HepG2 (cell line): ENCODE measurements around the gene NAT9. TPM values are rescaled to one million over a fixed set of nuclear protein-coding genes. Genes with fewer than 3 reads are reported as not detected.

Source experiments
- BRD4 ChIP-seq: sonication (generic); formaldehyde crosslinking; IDR thresholded peaks from 2 replicates; pipeline ENCODE4 v1.4.0; 2020; ENCODE audit warnings: missing genetic modification reagents
- CBX2 ChIP-seq, 2 experiments: fragments of 200-600 bp in 1 of 2; sonication (generic); formaldehyde crosslinking in 1 of 2; IDR thresholded peaks; 2 replicates each; pipeline versions ENCODE4 v1.7.0 to v1.8.1; 2018 to 2022; ENCODE audit warnings: low read depth in 2 of 2, low read length in 1 of 2, mild to moderate bottlenecking in 1 of 2, missing genetic modification reagents in 1 of 2
- CEBPB ChIP-seq: IDR thresholded peaks from 2 replicates; pipeline ENCODE4 v1.6.1; 2011; ENCODE audit warnings: low read depth, low read length, improper control_type of control experiment, borderline replicate concordance
- CENPT ChIP-seq: sonication (generic); formaldehyde crosslinking; IDR thresholded peaks from 2 replicates; pipeline ENCODE4 v1.8.0; 2022; ENCODE audit warnings: low read depth, mild to moderate bottlenecking, moderate library complexity, missing genetic modification reagents
- CERS6 ChIP-seq: sonication (generic); formaldehyde crosslinking; IDR thresholded peaks from 2 replicates; pipeline ENCODE4 v1.5.0; 2020; ENCODE audit warnings: missing genetic modification reagents
- E2F5 ChIP-seq: sonication (generic); formaldehyde crosslinking; conservative IDR thresholded peaks from 2 replicates; pipeline ENCODE4 v1.4.0; 2020; ENCODE audit warnings: missing genetic modification reagents
- EHMT2 ChIP-seq: fragments of 200-600 bp; sonication (generic); IDR thresholded peaks from 2 replicates; pipeline ENCODE4 v1.7.0; 2017; ENCODE audit warnings: antibody characterized with exemption, low read depth, low read length, borderline replicate concordance
- ETV5 ChIP-seq: IDR thresholded peaks from 2 replicates; pipeline ENCODE4 v1.6.1; 2018; ENCODE audit warnings: missing biosample characterization, missing genetic modification reagents, inconsistent platforms, borderline replicate concordance
- FOXJ3 ChIP-seq: sonication (generic); formaldehyde crosslinking; IDR thresholded peaks from 2 replicates; pipeline ENCODE4 v1.4.0; 2020; ENCODE audit warnings: missing genetic modification reagents, mild to moderate bottlenecking, borderline replicate concordance
- HIVEP1 ChIP-seq: sonication (generic); formaldehyde crosslinking; IDR thresholded peaks from 2 replicates; pipeline ENCODE4 v1.4.0; 2020; ENCODE audit warnings: mild to moderate bottlenecking, missing genetic modification reagents
- HNRNPK ChIP-seq: fragments of 200-400 bp; formaldehyde crosslinking; IDR thresholded peaks from 2 replicates; pipeline ENCODE4 v1.6.1; 2018; ENCODE audit warnings: low read length, low read depth, moderate library complexity, mild to moderate bottlenecking; ENCODE audit not compliant: poor library complexity, severe bottlenecking
- HNRNPLL ChIP-seq: fragments of 200-400 bp; formaldehyde crosslinking; IDR thresholded peaks from 2 replicates; pipeline ENCODE4 v1.6.1; 2017; ENCODE audit warnings: mild to moderate bottlenecking, low read depth, low read length; ENCODE audit not compliant: poor library complexity, severe bottlenecking
- KDM6A ChIP-seq: IDR thresholded peaks from 2 replicates; pipeline ENCODE4 v1.6.1; 2016; ENCODE audit warnings: low read depth
- MTA3 ChIP-seq: sonication (generic); formaldehyde crosslinking; IDR thresholded peaks from 2 replicates; pipeline ENCODE4 v1.4.0; 2020; ENCODE audit warnings: missing genetic modification reagents
- NFATC3 ChIP-seq: sonication (generic); formaldehyde crosslinking; IDR thresholded peaks from 2 replicates; pipeline ENCODE4 v1.5.1; 2020; ENCODE audit warnings: mild to moderate bottlenecking, missing genetic modification reagents
- ZBTB49 ChIP-seq: sonication (generic); formaldehyde crosslinking; IDR thresholded peaks from 2 replicates; pipeline ENCODE4 v1.4.0; 2020; ENCODE audit warnings: missing genetic modification reagents, borderline replicate concordance
- ZFP62 ChIP-seq: sonication (generic); formaldehyde crosslinking; IDR thresholded peaks from 2 replicates; pipeline ENCODE4 v1.4.0; 2020; ENCODE audit warnings: missing genetic modification reagents
- ZKSCAN1 ChIP-seq: fragments of 150-350 bp; IDR thresholded peaks from 2 replicates; pipeline ENCODE4 v1.6.1; 2014; ENCODE audit warnings: low read length
- ZNF430 ChIP-seq: sonication (generic); formaldehyde crosslinking; IDR thresholded peaks from 2 replicates; pipeline ENCODE4 v1.9.0; 2021; ENCODE audit warnings: mild to moderate bottlenecking, missing genetic modification reagents
- ZNF431 ChIP-seq: sonication (generic); formaldehyde crosslinking; IDR thresholded peaks from 2 replicates; pipeline ENCODE4 v1.9.0; 2022; ENCODE audit warnings: missing genetic modification reagents, low read depth, mild to moderate bottlenecking, borderline replicate concordance
- ZNF547 ChIP-seq: sonication (generic); formaldehyde crosslinking; IDR thresholded peaks from 2 replicates; pipeline ENCODE4 v1.5.1; 2020; ENCODE audit warnings: mild to moderate bottlenecking, missing genetic modification reagents
- ZNF615 ChIP-seq: sonication (generic); formaldehyde crosslinking; IDR thresholded peaks from 2 replicates; pipeline ENCODE4 v1.5.0; 2020; ENCODE audit warnings: mild to moderate bottlenecking, missing genetic modification reagents, borderline replicate concordance
- ZNF749 ChIP-seq: sonication (generic); formaldehyde crosslinking; IDR thresholded peaks from 2 replicates; pipeline ENCODE4 v1.8.0; 2022; ENCODE audit warnings: mild to moderate bottlenecking, missing genetic modification reagents, moderate library complexity, borderline replicate concordance
- ZNF772 ChIP-seq: sonication (generic); formaldehyde crosslinking; IDR thresholded peaks from 2 replicates; pipeline ENCODE4 v1.5.0; 2020; ENCODE audit warnings: mild to moderate bottlenecking, missing genetic modification reagents
- ZNF83 ChIP-seq: sonication (generic); formaldehyde crosslinking; IDR thresholded peaks from 2 replicates; pipeline ENCODE4 v1.4.0; 2020; ENCODE audit warnings: missing genetic modification reagents, mild to moderate bottlenecking, borderline replicate concordance
- ZNF891 ChIP-seq: sonication (generic); formaldehyde crosslinking; IDR thresholded peaks from 2 replicates; pipeline ENCODE4 v1.5.0; 2020; ENCODE audit warnings: mild to moderate bottlenecking, missing genetic modification reagents
- ZSCAN12 ChIP-seq: sonication (generic); formaldehyde crosslinking; IDR thresholded peaks from 2 replicates; pipeline ENCODE4 v1.9.0; 2021; ENCODE audit warnings: mild to moderate bottlenecking, missing genetic modification reagents
- polyA plus RNA-seq, 8 experiments: library from polyadenylated mRNA; depleted of rRNA in 3 of 8; stranded (reverse) in 7 of 8; unstranded in 1 of 8; fragments of >200 nt; fragmentation: Illumina TruSeq in 4 of 8; extraction: Trizol in 4 of 8; gene quantifications; 2 replicates each; pipeline versions ENCODE4 v1.2.1 to v1.2.3, GENCODE V29; 2011 to 2016; ENCODE audit warnings: low read depth in 4 of 8, missing spikeins in 1 of 8, mixed read lengths in 1 of 8; ENCODE audit not compliant: insufficient read depth in 1 of 8
- total RNA-seq, 5 experiments: library from RNA; depleted of rRNA; stranded (reverse); fragments of >200 nt; fragmentation: Illumina TruSeq; extraction: Trizol; gene quantifications; 2 replicates each; pipeline ENCODE4 v1.2.3, GENCODE V29; 2016; ENCODE audit warnings: low read depth in 1 of 5

NAT9 gene
- total and polyA plus RNA-seq, 2 of the 13 experiments (the other 11 are each of a cell fraction or from before 2014, with no cell fraction given) = 39.7 to 44.2 TPM

GRCh38 chr17:74750327-74751069 is 25.6 kb downstream of the NAT9 start (continued):
- no peak for TF ChIP-seq ZBTB49 (CRISPR knock-in tag)
- TF ChIP-seq CENPT (CRISPR knock-in tag) = no peak
- TF ChIP-seq FOXJ3 (CRISPR knock-in tag) = peak; percentile 62; the same call in 1 of the 2 replicates
- no peak; the same call in 1 of the 2 replicates for TF ChIP-seq ZNF749 (CRISPR knock-in tag)
- no peak for TF ChIP-seq MTA3 (CRISPR knock-in tag)
- TF ChIP-seq CBX2 (IDR thresholded peaks at IDR 0.05; ENCODE audit: low read depth, low read length) = no peak
- TF ChIP-seq CBX2 (CRISPR knock-in tag; IDR thresholded peaks at IDR 0.05; ENCODE audit: low read depth) = no peak
- TF ChIP-seq ZNF615 = no peak
- TF ChIP-seq KDM6A (CRISPR knock-in tag) = peak; percentile 92
- peak; percentile 83; the same call in 1 of the 2 replicates for TF ChIP-seq HIVEP1 (CRISPR knock-in tag)
- TF ChIP-seq ZNF430 (CRISPR knock-in tag) = peak; percentile 84
- TF ChIP-seq ETV5 = peak; percentile 63
- no peak for TF ChIP-seq HNRNPLL
- peak; percentile 17; the same call in 1 of the 2 replicates for TF ChIP-seq ZNF891 (CRISPR knock-in tag)
- peak; percentile 86; the same call in 1 of the 2 replicates for TF ChIP-seq ZNF431
- TF ChIP-seq EHMT2 = no peak; the same call in 1 of the 2 replicates
- TF ChIP-seq NFATC3 (CRISPR knock-in tag) = no peak
- no peak for TF ChIP-seq ZFP62
- no peak for TF ChIP-seq E2F5 (CRISPR knock-in tag)
- peak; percentile 82; the same call in 1 of the 2 replicates for TF ChIP-seq ZSCAN12 (CRISPR knock-in tag)
- TF ChIP-seq ZNF83 (CRISPR knock-in tag) = no peak; the same call in 1 of the 2 replicates
- no peak for TF ChIP-seq ZNF547 (CRISPR knock-in tag)
- TF ChIP-seq CEBPB = no peak
- peak; percentile 90; the same call in 1 of the 2 replicates for TF ChIP-seq CERS6
- TF ChIP-seq BRD4 (CRISPR knock-in tag) = peak; percentile 86; the same call in 1 of the 2 replicates
- no peak for TF ChIP-seq ZKSCAN1
- TF ChIP-seq ZNF772 = peak; percentile 89
- no peak for TF ChIP-seq HNRNPK
